Uterus (tissue), 2 donors: Measurements from ENCODE around the gene RNF19B.

Source experiments
- CTCF ChIP-seq, 4 experiments: fragments of 200-600 bp in 2 of 4; fragments of 450-650 bp in 2 of 4; sonication (generic) in 2 of 4; IDR thresholded peaks; one replicate each; pipeline ENCODE4 v1.5.1; 2016 to 2019; ENCODE audit warnings: antibody characterized with exemption in 4 of 4, mild to moderate bottlenecking in 2 of 4, moderate library complexity in 1 of 4
- POLR2A ChIP-seq, 2 donors: fragments of 450-650 bp; IDR thresholded peaks; one replicate each; pipeline ENCODE4 v1.6.1; 2016; ENCODE audit warnings: antibody characterized with exemption in 2 of 2, mild to moderate bottlenecking in 1 of 2, moderate library complexity in 1 of 2

GRCh38 chr1:32948390-32948722 is 16.3 kb downstream of the RNF19B start:
- no peak for TF ChIP-seq CTCF (IDR thresholded peaks at IDR 0.05)
- TF ChIP-seq POLR2A (IDR thresholded peaks at IDR 0.05), result no peak
